HG02943 (cell line): Measurements from ENCODE around the gene SHISAL1.
"Not testable (repeated sequence)": the region's sequence is repeated elsewhere in the genome, so short reads cannot be mapped to it uniquely, and the experiment has no call there.

Experiments used
- ATAC-seq: cut with Tn5 transposase; IDR thresholded peaks from one replicate; pipeline ENCODE4 v1.9.1; 2021; ENCODE audit warnings: mild to moderate bottlenecking, low read depth, moderate library complexity; ENCODE audit not compliant: unreplicated experiment

Gene SHISAL1

GRCh38 chr22:44244265-44244822 lies 68.4 kb downstream of the SHISAL1 start:
- no peak for ATAC-seq

DNA sequence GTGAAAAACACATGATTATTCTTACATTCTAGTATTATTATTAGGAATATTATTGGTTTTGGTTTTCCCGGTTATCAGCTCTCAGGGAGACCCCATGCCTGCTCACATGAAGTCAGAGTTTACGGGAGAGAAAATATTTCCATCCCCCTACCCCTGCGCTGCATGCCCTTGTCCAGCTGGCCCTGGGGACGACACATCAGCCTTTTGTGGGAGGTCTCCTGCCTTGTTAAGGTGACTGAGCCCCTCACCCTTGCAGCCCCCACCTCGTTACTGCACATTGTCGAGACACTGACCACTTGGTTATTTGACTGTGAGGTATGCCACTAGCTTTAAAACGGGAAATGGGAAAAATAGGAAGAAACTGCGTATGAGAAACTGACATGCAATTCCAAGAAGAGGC lies 69.0 kb downstream of the SHISAL1 start:
- no peak for ATAC-seq

DNA sequence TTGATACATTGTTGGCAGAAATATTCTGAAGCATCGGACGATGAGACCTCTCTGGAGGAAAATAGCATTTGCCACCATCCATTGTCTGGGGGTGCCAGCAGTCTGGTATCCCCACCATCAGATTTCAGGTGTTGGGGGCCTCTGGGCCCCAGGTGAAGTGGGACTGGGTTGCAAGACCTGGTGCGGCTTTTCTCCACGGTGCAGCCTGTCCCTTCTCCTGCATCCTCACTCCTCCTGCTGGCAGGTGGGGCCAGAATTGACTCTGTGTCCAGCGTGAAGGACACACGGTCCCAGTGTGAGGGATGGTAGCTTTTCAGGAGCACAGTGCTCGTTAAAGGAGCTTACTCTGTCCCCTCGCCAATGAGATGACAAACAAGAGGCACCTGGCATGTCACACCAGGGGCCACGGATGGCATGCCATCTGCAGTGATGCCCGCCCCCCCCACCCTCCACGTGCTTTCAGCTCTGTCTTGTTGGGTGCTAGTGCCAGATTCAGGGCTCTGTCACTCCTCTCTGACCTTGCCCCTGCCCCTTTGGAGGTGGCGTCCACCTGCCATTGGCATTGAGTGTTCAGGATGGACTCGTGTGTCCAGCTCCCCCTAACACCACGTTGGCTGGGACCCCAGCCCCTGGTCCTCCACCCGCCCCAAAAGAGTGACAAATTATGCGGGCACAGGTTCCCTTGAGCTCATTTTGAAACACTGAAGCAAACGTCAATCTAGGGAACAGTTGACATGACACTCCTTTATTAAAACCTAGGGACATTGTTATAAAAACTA lies 69.6 kb downstream of the SHISAL1 start:
- no peak for ATAC-seq

- ATAC-seq = not testable (repeated sequence)
Observed at GRCh38 chr22:44241121-44241520, 71.6 kb downstream of the SHISAL1 start.

DNA sequence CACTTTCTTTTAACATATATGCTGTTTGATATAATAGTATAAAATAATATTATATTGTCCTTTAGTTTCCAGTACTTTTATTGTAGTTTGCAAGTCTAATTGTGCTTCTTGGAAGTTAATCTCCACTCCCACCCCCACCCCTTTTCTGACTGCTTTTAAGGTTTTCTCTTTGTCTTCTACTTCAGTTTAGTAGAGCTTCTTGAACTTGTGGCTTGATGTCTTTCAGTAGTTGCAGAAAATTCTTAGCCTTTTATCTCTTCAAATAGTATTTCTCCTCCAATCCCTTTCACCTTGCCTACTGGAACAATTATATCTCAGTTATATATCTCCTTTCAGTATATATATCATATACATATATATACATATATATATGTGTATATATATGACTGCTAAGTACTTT lies 75.5 kb downstream of the SHISAL1 start:
- no peak for ATAC-seq

GRCh38 chr22:44234372-44234771 lies 78.4 kb downstream of the SHISAL1 start:
- ATAC-seq = not testable (repeated sequence)

DNA sequence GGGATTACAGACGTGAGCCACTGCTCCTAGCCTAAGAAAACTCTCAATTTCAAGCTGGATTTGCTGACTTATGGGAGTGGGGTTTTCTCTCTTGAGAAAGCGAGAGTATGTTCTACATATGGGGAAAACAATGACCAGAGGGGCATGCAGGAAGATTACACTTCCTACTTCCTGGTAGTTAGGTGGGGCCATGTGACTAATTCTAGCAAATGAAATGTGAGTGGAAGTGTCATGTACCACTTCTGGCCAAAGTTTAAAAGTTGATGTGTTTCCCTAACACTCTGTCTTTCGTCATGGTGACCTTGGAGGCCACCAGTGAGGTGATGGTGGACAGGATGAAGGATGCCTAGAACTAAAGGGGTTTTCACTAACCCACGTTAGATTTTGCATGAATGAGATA lies 81.5 kb downstream of the SHISAL1 start:
- ATAC-seq = no peak

- ATAC-seq = no peak
Observed at GRCh38 chr22:44229809-44230208, 82.9 kb downstream of the SHISAL1 start.

DNA sequence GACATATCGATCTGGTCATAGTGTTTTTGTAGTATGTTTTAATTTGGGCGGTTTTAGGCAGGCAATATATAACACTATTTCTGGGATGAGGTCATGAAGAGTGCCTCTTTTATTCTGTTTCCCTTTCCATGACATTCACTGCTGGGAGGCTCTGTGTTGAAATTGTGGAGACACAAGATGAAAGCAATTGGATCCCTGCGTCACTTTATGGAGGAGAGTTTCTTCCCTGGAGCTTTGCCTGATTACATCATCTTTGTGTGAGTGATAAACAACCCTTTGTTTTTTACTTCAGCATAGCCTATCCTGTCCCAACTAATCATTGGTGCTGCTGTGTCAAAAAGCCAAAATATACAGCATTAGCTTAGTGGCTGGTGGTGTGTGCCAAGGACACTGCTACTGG lies 83.4 kb downstream of the SHISAL1 start:
- no peak for ATAC-seq

- no peak for ATAC-seq
Observed at GRCh38 chr22:44225812-44226211, 86.9 kb downstream of the SHISAL1 start.

GRCh38 chr22:44225091-44225689 lies 87.6 kb downstream of the SHISAL1 start:
- no peak for ATAC-seq

- ATAC-seq = no peak
Observed at GRCh38 chr22:44224166-44224565, 88.6 kb downstream of the SHISAL1 start.

GRCh38 chr22:44221710-44222475 lies 90.9 kb downstream of the SHISAL1 start:
- no peak for ATAC-seq

DNA sequence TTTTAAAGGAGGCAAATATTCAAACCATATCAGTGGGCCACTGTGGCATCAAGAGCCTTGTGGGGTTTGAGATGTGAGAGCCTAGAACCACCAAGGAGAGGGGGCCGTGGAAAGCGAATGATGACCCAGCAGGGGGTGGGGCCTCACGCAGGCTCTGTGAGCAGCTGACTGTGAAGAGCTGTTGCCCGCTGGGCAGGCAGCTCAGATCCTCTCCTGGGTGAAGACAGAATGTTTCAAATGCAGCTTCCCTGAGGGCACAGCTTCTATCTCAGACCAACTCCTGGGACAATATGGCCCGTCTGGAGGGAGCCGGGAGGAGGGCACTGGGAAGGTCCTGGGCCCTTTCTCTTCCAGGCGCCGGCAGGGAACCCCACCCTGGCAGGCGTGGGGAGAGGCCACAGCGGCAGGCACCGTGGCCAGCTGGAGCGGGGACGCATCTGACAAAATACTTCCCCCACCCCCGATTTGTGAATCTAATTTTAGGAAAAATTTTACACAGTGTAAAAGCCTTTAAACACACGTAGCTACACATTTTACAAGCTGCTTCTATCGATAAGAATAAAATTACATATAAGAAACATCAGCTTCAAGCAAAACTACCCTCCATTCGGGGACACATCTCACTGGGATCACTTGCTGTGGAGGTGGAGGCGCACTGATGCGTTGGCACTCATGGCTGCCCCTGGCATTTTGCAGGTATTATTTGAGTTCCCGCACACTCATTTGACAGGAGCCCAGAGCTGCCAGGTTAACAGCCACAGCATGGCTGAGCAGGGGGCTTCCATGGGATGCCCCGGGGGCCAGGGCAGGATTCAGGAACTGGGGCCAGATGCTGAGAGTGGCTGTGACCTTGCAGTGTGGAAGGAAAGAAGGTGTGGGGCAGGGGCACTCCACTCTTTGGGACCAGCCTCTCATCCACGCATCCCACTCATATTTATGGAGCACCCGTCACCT lies 91.7 kb downstream of the SHISAL1 start:
- no peak for ATAC-seq

DNA sequence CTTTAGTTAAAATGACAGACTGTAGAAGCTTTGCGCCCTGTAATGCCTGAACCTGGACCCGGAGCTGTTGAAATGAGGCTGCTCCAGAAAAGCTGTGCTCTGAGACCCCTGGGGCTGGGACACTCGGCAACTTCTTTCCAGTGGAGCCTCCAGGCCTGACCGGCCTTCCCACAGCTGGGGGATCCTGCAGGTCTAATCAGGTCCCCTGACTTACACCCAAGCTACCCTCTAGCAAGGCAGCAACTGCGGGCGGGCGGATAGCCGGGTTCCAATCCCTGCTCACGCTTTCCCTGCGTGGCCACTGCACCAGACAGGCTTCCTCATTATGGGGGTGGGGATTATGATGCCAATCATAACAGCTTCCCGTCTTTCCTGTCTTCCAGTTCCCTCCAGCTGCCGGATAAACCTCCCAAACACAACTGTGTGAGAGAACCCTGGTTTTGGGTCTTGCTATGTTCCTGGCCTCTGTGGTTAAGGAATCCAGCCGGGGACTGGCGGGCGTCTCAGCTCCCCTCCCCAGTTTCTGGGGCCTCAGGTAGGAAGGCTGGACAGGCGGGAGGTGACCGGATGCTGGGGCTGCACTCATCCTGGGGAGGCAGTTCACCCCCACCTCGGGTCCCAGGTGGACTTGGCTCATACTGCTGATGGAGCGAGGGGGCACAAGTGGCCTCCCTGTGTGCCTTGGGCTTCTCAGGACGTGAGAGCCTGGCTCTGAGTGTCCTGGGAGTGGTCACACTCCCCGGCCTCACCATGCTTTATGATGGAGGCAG lies 93.5 kb downstream of the SHISAL1 start:
- no peak for ATAC-seq

- ATAC-seq = no peak
Observed at GRCh38 chr22:44218071-44218470, 94.7 kb downstream of the SHISAL1 start.

DNA sequence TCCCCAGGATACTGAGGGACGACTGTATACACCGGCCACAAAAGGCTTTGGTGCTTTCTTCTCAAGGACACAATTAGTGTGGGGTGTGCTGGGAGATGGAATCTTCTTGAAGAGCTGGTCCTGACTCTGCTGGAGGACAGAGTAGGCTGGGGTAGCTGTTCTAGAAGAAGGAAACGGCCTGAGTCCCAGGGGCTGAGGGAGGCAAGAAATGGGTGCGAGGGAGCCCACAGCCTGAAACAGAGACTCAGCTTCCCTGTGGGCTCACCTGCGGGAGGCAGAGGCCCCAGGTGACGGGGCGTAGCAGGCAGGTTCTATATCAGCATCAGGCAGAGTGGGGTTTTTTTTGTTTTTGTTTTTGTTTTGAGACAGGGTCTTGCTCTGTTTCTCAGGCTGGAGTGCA lies 95.4 kb downstream of the SHISAL1 start:
- ATAC-seq = no peak

GRCh38 chr22:44215287-44215686 lies 97.5 kb downstream of the SHISAL1 start:
- no peak for ATAC-seq

DNA sequence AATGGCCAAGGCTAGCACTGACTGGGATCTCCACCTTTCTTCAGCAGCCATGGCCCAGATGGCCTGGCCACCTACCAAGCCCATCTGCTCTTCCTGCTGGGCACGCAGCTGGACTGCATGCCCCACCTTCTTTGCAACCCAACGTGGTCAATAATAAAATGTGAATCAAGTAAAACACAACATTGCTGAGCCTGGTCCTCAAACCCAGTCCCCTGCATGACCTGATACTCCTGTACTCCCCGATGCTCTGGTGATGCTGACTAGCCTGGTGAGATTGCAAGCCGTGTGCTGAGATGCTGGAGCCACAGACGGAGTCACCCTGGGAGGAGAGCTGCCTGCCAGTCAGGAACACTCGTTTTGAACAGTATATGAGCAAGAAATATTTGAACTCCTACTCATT lies 98.0 kb downstream of the SHISAL1 start:
- no peak for ATAC-seq
